Activated T-helper 1 cell treated with Interleukin-2 at 50 U/mL for 16 hours (primary cell): ENCODE data around the gene MT1F.
"Not testable (repeated sequence)": the region's sequence is repeated elsewhere in the genome, so short reads cannot be mapped to it uniquely, and the experiment has no call there.

Experiments
- DNase-seq: peaks from one replicate; pipeline ENCODE4 v3.0.0-alpha.2; 2020; ENCODE audit warnings: low read depth

Gene MT1F

GRCh38 chr16:56645311-56645710 lies 12.4 kb upstream of the MT1F start:
- no peak for DNase-seq

DNA sequence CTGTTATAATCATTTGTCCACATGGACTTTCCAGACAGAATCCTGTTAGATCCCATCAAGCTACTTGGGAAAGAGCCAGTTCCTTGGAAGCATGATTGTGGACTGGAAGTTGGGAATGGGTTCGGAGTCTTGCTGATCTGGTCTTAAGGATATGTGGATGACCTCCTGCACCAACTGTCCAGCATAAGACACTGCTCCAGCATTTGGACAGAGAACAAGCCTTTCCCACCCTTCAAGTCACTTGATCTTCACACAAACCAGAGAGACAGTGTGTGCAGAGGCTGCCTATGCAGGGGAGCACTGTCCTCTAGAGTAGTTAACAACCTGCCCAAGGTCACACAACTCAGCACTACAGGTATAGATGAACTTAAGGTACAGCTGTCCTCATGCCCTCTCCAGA lies 11.9 kb upstream of the MT1F start:
- DNase-seq: no peak

DNA sequence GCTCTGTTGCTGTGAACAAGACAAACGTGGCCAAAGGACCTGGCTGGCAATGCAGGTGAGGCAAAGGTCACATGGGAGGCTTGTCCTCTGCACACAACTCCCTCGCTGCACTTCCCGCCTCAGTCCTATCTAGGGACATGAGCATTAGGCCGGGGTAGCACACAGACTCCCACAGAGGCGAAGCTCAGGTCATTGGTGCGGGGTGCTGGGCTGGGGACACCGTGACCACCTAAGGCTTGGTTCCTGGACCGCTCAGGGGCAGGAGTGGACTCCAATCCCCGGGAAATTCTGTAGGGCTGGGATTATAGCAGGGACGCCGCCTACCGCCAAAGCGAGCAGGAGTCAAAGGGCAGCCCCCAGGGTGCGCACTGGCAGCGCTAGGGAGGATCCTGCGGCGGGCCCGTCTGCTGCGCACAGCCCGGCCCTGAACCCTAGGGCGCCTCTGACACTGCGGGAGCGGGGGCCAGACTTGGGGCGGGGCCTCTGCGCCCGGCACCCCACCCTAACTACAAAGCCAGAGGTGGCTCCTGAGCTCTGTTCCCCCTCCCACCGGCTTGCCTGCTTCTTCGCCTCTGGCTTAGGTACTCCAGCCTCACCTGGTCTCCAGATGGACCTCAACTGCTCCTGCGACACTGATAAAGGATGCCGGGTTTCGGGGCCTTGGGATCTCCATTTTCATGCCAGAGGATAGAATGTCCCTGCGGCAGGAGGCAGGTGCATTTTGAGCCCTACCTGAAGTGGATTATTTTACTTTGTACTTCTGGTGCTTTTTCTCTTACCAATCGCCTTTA lies 9.9 kb upstream of the MT1F start:
- no peak for DNase-seq

- DNase-seq: no peak
These were observed 8.5 kb upstream of the MT1F start for GRCh38 chr16:56649271-56649670.

GRCh38 chr16:56649820-56650219 lies 7.9 kb upstream of the MT1F start:
- DNase-seq: no peak

DNA sequence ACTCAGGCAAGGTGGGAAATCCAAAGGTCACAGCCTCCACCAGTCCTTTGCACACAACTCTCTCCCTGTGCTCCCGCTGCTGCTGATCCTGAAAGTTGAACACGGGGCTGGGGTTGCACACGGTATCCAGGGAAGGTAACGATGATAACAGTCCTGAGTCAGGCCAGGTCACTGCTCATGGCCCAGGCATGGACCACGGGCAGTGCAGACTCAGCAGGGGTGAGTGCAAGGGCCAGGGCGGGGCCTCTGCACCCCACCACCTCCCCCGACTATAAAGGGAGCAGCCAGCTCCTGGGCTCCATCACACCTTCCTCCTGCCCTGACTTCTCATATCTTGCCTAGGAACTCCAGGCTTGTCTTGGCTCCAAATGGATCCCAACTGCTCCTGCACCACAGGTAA lies 6.2 kb upstream of the MT1F start, which contains the start of gene MT1B:
MT1B (plus strand) TSS at position 301 of the 400 bp plus-strand sequence; CDS start at position 369, 68 bp downstream.
- DNase-seq: no peak

- DNase-seq: no peak
These were observed 5.2 kb upstream of the MT1F start for GRCh38 chr16:56652600-56652999.

DNA sequence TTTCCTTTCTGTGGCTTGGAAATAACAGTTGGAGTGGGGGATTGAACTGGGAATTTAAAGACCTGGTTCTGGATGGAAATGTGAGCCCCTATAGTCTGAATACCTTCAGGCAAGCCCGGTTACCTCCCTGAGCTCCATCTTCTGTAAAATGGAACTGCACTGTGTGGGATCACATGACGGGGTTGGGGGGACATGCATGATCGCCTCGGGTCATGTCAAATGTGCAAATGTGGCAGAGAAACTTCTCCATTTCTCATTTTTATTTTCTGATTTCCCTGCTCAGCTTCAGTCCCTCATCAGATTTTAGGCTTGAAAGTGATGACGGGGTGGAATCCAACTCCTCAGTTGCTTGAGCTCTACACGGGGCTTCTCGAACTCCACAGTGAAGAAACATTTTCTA lies 4.5 kb upstream of the MT1F start:
- DNase-seq: no peak

GRCh38 chr16:56658327-56658875 lies 642 bp downstream of the MT1F start:
- no peak for DNase-seq

DNA sequence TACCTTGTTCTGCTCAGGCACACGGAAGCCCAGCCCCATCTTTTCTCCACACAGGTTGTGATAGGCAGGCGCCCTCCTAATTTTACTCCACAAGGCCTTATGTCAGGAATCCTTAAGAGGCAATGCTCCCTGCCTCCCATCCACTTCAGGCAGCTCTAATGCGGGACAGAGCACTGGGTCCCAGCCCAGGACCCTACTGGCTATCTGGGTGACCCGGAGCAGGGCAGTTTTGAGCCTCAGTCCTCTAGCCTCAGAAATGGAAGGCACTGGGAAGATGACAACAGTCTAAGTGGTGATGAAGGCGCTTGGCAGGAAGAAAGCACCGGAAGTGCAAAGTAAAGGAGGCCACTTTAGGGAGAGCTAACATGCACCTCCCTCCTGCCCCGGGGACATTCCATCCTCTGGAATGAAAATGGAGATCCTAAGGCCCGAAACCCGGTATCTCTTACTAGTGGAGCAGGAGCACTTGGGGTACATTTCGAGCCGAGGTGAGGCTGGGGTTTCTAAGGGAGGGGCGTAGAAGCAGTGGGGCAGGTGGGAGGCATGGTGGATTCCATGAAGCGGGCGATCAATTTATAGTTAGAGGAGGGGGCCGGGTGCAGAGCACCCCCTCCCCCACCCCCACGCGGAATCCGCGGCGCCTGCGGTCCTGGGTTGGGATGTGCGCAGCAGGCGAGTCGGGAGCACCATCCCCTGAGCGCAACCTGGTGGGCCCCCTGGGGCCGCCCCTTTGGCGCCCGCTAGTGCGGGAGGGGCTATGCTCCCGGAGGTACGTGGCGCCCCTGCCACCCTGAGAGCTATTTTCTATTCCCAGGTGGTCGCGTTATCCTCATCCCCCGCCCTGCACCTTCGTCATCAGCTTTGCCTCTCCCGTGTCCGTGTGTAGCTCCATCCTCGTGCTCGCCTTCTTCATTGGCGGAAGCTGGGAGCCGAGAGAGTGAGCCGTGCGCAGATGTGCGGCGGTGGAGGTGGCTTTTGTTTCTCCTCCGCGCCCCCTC lies 4.9 kb downstream of the MT1F start:
- no peak for DNase-seq

GRCh38 chr16:56664506-56664905 lies 6.7 kb downstream of the MT1F start:
- no peak for DNase-seq

DNA sequence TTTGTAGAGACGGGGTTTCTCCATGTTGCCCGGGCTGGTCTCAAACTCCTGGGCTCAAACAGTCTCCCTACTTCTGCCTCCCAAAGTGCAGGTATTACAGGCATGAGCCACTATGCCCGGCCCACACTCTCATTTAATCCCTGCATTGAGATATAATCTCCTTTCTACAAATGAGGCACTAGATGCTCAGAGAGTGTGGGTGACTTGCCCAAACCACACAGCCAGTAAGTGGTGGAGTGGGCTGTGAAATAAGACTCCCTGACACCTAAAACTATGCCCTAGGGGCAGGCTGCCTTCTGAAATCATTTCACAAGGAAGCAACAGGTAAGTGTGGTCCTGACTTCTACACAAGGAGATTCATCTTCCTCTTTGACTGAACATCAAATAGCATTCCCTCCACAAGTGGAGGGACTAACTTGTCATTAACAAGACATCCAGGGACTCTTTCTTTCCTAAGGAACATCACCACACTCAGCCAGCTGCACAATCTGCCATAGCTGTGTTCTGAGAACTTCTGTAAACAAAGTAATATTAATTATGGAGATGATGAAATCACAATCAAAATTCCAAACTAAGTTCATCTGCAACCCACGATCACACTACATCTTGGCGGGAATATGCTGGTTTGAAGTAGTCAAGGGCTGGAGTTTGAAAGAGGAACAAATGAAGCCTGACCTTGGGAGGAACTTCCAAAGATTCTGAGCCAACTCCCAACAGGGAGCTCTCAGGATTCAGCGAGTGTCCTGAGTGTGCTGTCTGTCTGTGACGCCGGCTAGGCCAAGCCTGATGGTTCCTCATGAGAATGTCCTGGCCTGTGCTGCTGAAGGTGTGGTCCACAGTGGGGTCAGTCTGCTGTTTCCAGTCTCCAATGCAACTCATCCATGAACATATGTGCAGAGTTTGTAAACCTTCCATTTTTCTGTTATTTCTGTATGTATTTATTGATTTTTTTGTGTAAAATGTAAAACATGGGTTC lies 7.8 kb downstream of the MT1F start:
- not testable (repeated sequence) for DNase-seq

DNA sequence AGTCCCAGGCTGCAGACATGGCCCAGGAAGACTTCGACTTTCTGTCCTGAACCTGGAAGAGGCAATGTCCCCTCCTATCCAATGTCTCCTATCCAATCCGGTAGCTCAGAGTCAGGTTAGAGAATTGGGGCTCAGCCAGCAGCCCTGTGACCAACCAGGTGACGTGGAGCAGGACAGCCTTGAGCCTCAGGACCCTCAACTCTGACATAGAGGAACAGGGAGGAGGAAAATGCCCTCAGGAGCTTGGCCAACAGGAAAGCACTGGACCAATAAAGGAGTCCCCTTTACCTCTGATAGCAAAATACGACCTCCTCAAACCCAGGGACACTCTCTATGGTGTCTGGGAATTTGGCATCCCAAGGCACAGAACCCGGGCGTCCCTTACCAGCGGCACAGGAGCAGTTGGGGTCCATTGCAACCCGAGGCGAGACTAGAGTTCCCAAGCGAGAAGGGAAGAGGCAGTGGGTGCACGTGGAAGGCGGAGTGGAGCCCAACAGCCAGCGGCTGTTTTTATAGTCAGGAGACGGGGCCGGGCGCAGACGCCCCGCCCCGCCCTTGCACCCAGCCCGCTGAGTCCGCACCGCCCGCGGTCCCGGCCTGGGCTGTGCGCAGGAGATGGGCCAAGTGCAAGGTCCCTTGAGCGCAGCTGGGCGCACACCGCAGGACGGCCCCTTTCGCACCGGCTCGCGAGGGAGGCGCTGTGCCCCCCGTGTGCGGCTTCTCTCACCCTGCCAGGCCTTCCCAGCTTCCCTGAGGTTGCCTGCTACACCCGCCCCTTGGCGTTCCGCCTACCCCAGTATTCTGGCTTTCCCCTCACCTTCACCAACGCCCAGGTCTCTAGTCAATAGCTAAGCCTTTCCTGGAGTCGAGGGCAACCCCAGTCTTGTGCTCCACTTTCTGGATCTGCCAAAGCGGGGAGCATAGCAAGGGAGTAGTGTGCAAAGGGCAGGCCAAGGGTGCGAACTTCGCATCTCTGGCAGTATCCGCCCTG lies 10.1 kb downstream of the MT1F start, which contains the start of gene MT1G:
MT1G (minus strand) TSS at position 485 of the 991 bp plus-strand sequence; CDS start at position 413, 72 bp downstream.
- DNase-seq: no peak

DNA sequence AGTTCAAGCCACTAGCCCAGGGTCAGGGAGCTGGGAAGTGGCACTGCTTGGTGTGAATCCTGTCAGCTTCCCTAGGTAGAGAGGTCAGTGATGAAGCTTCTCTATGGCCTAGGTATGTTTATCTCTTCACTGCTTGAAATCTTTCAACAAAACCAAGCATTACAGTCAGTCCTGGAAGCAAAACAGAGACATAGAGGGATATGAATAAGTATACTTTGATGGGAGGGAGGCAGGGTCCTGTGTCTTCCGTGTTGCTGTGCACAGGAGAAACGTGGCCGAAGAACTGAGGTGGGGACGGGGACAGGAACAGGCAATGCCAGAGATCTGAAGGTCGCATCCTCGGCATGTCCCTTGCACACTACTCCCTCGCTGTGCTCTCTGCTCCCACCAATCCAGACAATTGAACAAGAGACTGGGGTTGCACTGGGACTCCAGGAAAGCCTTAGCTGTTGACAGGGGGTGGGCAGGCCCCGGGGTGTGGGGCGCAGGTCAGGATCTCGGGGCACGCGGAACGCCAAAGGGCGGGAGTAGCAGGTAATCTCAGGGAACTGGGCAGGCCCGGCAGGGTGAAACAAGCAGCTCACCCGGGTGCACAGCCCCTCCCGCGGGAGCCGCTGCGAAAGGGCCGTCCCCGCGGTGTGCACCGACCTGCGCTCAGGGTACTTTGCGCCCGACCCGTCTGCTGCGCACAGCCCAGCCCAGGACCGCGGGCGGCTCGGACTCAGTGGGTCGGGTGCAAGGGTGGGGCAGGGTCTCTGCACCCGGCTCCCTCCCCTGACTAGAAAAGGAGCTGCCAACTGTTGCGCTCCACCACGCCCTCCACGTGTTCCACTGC lies 11.5 kb downstream of the MT1F start, which contains the start of gene MT1H:
MT1H (plus strand) TSS at position 810 of the 835 bp plus-strand sequence. CDS start 71 bp downstream, outside the sequence.
- no peak for DNase-seq

GRCh38 chr16:56669840-56670619 lies 12.3 kb downstream of the MT1F start:
- no peak for DNase-seq

DNA sequence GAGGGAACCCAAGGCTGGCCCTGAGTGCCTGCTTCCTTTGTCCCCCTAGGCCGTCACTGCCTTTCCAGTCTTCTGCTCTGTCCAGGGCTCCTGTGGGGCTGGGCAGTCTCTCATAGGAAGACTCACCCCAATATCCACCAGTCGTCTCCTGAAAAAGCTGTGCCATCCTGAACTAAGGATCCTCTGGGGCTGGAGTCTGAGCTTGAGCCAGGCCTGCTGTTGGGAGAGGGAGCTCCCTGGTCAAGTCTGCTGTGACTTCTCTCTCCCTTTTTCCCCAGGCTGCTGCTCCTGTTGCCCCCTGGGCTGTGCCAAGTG lies 12.8 kb downstream of the MT1F start:
- DNase-seq: no peak

- DNase-seq: not testable (repeated sequence)
These were observed 13.9 kb downstream of the MT1F start for GRCh38 chr16:56671691-56672090.

DNA sequence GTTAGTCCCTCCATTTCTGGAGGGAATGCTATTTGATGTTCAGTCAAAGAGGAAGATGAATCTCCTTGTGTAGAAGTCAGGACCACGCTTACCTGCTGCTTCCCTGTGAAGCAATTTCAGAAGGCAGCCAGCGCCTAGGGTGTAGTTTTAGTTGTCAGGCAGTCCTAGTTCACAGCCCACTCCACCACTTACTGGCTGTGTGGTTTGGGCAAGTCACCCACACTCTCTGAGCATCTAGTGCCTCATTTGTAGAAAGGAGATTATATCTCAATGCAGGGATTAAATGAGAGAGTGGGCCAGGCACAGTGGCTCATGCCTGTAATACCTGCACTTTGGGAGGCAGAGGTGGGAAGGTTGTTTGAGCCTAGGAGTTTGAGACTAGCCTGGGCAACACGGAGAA lies 14.4 kb downstream of the MT1F start:
- DNase-seq: not testable (repeated sequence)
